Measurements from ENCODE around the gene WWTR1. TPM values are rescaled to one million over a fixed set of nuclear protein-coding genes. Genes with fewer than 3 reads are reported as not detected.
A peak's percentile ranks its signal among the peaks of the same experiment; 100 is the strongest.

Gene WWTR1
- total and polyA plus RNA-seq, 2 of the 4 experiments (the other 2 are of a cell fraction), result 38.9 to 65.3 TPM

GRCh38 chr3:149657321-149657925 lies 402 bp downstream of the WWTR1 start:
- Histone ChIP-seq H3K4ac (ENCODE audit: low read depth, low read length) (peak overlapping the region; percentile 69), H2BK120ac (ENCODE audit: low read depth, low read length) (peak overlapping the region; percentile 79), H3K9me3 (ENCODE audit: control insufficient read depth, insufficient read depth, low read length) (no peaks in the 10 kb centered on the region), H3K56ac (ENCODE audit: extremely low read depth, insufficient read depth, low read length) (peak overlapping the region; percentile 90), H2AK5ac (ENCODE audit: low read depth, low read length) (peak overlapping the region; percentile 61), H2AK9ac (replicated peaks; ENCODE audit: low read depth, low read length, poor library complexity) (peak overlapping the region; percentile 99), H3K18ac (ENCODE audit: low read depth, low read length) (peak overlapping the region; percentile 58), H3K27me3 (ENCODE audit: control insufficient read depth, insufficient read depth, low read length) (no peaks in the 10 kb centered on the region), H3K79me1 (ENCODE audit: low read depth in 1 of 2, low read length in 2 of 2) (peaks cover 0 to 54% of the 10 kb centered on the region in 2 experiments; a peak in 2 of 4 replicates), H4K20me1 (ENCODE audit: insufficient read depth, low read length) (peaks cover 44% of the 10 kb centered on the region), H4K8ac (ENCODE audit: low read depth in 2 of 2, low read length in 2 of 2) (peak overlapping the region; percentile 71 to 75), H3K23ac (ENCODE audit: low read depth, low read length) (peak overlapping the region; percentile 100), H2BK15ac (ENCODE audit: low read depth, low read length) (peak overlapping the region; percentile 53; the same call in 2 of the 3 replicates), H3K9ac (ENCODE audit: low read depth, low read length) (peak overlapping the region; percentile 100), H2BK20ac (ENCODE audit: low read depth, low read length) (peak overlapping the region; percentile 45; the same call in 1 of the 2 replicates), H2AFZ (replicated peaks; ENCODE audit: low read length, poor library complexity) (peak overlapping the region; percentile 95), H3K9me1 (ENCODE audit: insufficient read depth, low read length) (peaks cover 6% of the 10 kb centered on the region; the same call in 1 of the 2 replicates), H3K4me2 (ENCODE audit: low read depth, low read length) (peak overlapping the region; percentile 88), H3K36me3 (ENCODE audit: control insufficient read depth, insufficient read depth, low read length) (peaks cover 8% of the 10 kb centered on the region), H3K4me3 (ENCODE audit: insufficient read depth, low read depth, low read length) (peak overlapping the region; percentile 70), H3K27ac (ENCODE audit: insufficient read depth, low read length) (peak overlapping the region; percentile 92), H2BK5ac (ENCODE audit: low read depth, low read length, poor library complexity, severe bottlenecking) (peak overlapping the region; percentile 85), H4K91ac (ENCODE audit: insufficient read depth, low read depth, low read length) (peak overlapping the region; percentile 85), H4K5ac (ENCODE audit: low read depth, low read length) (peak overlapping the region; percentile 26), H3K4me1 (ENCODE audit: control insufficient read depth, insufficient read depth, low read length) (peaks cover 7% of the 10 kb centered on the region), H3K14ac (replicated peaks; ENCODE audit: low read depth, low read length) (peak overlapping the region; percentile 93)
- CTCF ChIA-PET, result interaction anchor here (0.7 to 2.4 kb wide), 4 partner anchors 60 to 127 kb away, joined by 3 to 6 read pairs (median 6); no protein-coding TSS in a partner anchor
- no peak for TF ChIP-seq CHD1 (IDR thresholded peaks at IDR 0.05; ENCODE audit: low read depth, low read length)
- peak; percentile 88 for TF ChIP-seq CEBPB (IDR thresholded peaks at IDR 0.05; ENCODE audit: low read depth, low read length)
- WGBS, 2 experiments (ENCODE audit: extremely low coverage in 2 of 2, insufficient read length in 1 of 2), result 0% methylated on average over 29 of the region's 41 CpGs; no CpG with 5 or more reads in 1 of the 2 experiments
- in situ Hi-C loops (cut with MboI; ENCODE audit: low sequenced_read_pairs), result no loop called here
- no TSS peak for BruUV-seq (replicated peaks)
- POLR2A ChIA-PET (ENCODE audit: unreplicated experiment), result interaction anchor here (0.7 to 1.8 kb wide), 8 partner anchors 13 to 125 kb away, joined by 3 to 13 read pairs (median 4); no protein-coding TSS in a partner anchor
- ATAC-seq (ENCODE audit: low read depth) (peak; percentile 16), DNase-seq (peak; percentile 59)
- dilution Hi-C loops (cut with HindIII; ENCODE audit: low sequenced_read_pairs, unreplicated experiment), result no loop called here
- intact Hi-C loops (cut with micrococcal nuclease), result loop anchor here (1.0 to 5.0 kb wide), 3 partner anchors 45 to 145 kb away; no protein-coding TSS in a partner anchor

Data from IMR-90 (cell line).